Measurements from ENCODE around the gene POU2F2.
A peak's percentile ranks its signal among the peaks of the same experiment; 100 is the strongest.

POU2F2 gene

GRCh38 chr19:42125536-42125935, 6.7 kb downstream of the POU2F2 start:
- TF ChIP-seq, protein P1, sequence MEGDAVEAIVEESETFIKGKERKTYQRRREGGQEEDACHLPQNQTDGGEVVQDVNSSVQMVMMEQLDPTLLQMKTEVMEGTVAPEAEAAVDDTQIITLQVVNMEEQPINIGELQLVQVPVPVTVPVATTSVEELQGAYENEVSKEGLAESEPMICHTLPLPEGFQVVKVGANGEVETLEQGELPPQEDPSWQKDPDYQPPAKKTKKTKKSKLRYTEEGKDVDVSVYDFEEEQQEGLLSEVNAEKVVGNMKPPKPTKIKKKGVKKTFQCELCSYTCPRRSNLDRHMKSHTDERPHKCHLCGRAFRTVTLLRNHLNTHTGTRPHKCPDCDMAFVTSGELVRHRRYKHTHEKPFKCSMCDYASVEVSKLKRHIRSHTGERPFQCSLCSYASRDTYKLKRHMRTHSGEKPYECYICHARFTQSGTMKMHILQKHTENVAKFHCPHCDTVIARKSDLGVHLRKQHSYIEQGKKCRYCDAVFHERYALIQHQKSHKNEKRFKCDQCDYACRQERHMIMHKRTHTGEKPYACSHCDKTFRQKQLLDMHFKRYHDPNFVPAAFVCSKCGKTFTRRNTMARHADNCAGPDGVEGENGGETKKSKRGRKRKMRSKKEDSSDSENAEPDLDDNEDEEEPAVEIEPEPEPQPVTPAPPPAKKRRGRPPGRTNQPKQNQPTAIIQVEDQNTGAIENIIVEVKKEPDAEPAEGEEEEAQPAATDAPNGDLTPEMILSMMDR (conservative IDR thresholded peaks at IDR 0.05; ENCODE audit: control insufficient read depth, insufficient read depth, low read depth, low read length), result no peak
- DNase-seq (ENCODE audit: low read depth), result no peak

DNA sequence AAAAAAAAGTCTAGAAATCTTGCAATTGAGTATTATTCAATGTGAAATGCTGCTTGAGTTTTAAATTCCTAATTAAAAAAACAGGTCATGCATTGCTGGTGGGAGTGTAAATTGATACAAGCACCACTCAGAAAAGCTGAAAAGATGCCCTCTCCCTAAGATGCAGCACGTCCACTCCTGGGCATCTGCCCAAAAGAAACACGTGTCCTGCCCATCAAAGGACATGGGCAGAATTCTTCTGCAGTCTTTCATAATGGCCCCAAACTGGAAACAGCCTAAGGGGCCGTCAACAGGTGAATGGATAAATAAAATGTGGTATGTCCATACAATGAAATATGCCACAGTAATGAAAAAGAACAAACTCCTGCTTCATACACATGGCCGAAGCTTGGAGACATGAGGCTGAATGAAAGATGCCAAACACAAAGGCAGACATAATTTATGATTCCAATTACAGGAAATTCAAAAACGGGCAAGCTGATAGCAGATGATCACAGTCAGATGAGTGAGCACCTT, 7.8 kb downstream of the POU2F2 start:
- TF ChIP-seq, protein P1 (conservative IDR thresholded peaks at IDR 0.05; ENCODE audit: control insufficient read depth, insufficient read depth, low read depth, low read length), result no peak
- no peak for DNase-seq (ENCODE audit: low read depth)

More at GRCh38 chr19:42125536-42125935, 6.7 kb downstream of the POU2F2 start:
- H3K4me3 ChIP-seq (ENCODE audit: control insufficient read depth, low read depth, low read length), result no peak overlapping the region

DNA sequence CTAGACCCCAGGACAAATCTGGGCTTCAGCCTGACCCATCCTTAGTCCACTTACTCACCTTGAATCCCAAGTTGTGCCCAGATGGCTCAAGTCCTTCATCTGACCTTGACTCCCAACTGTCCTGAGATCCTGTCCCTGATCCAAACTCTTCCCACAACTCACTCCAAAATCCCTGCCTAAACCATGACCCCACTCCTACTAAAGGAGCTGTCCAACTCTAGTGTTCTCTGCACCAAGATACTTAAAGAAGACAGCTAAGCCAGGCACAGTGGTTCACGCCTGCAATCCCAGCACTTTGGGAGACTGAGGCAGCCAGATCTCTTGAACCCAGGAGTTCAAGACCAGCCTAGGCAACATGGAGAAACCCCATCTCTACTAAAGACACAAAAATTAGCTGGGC, 8.5 kb downstream of the POU2F2 start:
- no peak for DNase-seq (ENCODE audit: low read depth)
- TF ChIP-seq, protein P1 (conservative IDR thresholded peaks at IDR 0.05; ENCODE audit: control insufficient read depth, insufficient read depth, low read depth, low read length), result no peak

More for the DNA sequence above, 7.8 kb downstream of the POU2F2 start:
- no peak overlapping the region for H3K4me3 ChIP-seq (ENCODE audit: control insufficient read depth, low read depth, low read length)

DNA sequence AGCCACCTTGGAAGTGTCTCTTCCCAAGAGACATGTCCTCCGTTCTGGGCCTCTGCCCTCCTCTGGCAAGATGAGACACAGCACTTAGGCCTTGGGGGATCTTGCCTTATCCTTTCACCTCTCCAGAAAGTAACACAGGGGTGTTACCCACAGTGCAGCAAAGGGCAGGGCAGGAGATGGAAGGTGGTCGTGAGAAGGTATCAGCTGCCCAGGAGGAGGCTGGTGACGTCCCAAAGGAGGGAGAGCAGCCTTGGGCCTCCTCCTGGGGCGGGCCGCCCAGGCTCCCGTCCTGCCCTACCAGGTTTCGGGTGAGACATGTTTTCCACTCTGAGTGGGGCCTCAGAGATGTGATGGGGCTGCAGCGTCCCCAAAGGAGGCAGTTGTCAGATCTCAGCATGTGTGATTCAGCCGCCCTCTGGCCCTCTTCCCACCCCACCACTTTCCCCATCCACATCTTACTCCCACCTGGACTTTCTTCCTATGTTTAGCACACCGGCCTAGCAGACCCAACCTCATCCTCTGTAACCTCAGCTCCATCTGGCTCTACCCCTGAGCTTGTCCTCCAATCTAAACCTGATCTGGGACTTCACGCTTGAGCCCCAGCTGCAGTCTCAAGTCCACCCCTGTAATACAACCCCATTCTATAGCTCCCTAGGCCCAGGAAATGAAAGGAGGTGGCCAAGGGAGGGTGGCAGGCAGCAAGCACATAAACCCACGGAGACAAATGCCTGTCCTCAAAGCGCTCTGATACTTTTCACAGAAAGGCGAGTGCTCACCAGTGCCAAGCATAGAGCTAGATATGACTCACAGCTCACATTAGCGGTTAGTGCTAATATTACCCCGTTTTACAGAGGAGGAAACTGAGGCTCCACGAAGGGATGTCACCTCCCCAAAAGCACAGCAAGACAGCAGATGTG, 9.3 kb downstream of the POU2F2 start:
- TF ChIP-seq, protein P1 (conservative IDR thresholded peaks at IDR 0.05; ENCODE audit: control insufficient read depth, insufficient read depth, low read depth, low read length), result no peak
- H3K4me3 ChIP-seq (ENCODE audit: control insufficient read depth, low read depth, low read length), result no peak overlapping the region
- no peak for DNase-seq (ENCODE audit: low read depth)

More for the DNA sequence above, 8.5 kb downstream of the POU2F2 start:
- no peak overlapping the region for H3K4me3 ChIP-seq (ENCODE audit: control insufficient read depth, low read depth, low read length)

DNA sequence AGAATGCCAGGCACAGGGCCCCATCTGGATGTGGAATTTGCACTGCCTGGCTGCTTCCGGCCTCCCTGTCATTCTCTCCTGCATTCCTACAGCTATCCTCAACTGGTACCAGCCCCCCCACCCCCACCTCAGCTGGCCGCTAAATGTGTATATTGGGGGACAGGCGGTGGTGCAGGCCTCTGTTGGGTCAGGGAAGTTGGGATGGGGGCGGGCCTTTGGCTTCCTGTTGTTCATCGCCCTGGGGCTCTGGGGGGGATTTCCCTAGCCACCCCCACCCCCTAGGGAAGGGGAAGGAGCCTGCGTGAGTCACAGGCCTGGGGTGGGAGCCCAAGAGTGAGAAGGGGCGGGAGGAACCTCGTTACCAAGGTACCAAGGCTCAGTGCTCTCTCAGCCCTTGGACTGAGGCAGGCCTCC, 10.6 kb downstream of the POU2F2 start:
- H3K4me3 ChIP-seq (ENCODE audit: control insufficient read depth, low read depth, low read length), result no peak overlapping the region
- peak; percentile 78 for DNase-seq (ENCODE audit: low read depth)
- TF ChIP-seq, protein P1 (conservative IDR thresholded peaks at IDR 0.05; ENCODE audit: control insufficient read depth, insufficient read depth, low read depth, low read length), result no peak

DNA sequence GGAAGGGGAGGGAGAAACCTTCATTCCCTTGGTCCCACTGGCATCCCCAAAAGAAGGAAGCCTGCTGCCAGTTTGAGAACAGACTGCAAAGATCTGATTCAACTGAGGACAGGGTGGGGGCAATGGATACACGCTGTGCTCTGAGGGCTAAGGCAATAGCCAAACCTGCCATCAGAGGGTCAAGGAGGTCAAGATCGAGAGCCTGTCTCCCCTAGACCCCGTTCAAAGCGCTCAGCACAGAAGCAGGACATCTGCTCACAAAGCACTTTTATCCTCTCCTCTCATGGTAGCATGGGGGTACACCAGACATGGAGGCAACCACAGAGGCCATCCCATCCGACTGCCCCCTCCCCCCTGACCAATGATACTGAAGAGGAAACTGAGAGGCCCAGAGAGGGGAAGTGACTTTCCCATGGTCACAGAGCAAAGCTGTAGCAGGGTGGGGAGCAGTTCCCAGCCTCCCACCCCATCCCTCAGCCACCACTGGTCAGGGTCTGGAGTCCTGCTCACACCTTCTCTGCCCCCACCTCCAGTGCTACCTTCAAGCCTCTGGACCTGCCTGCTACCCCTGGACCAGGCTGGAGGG, 11.1 kb downstream of the POU2F2 start:
- H3K4me3 ChIP-seq (ENCODE audit: control insufficient read depth, low read depth, low read length), result no peak overlapping the region
- TF ChIP-seq, protein P1 (conservative IDR thresholded peaks at IDR 0.05; ENCODE audit: control insufficient read depth, insufficient read depth, low read depth, low read length), result no peak
- no peak for DNase-seq (ENCODE audit: low read depth)

Measured in fibroblast of mammary gland (primary cell).